ENCODE measurements around the gene RASAL2.

Gene RASAL2

GRCh38 chr1:178092878-178093493 lies 918 bp upstream of the RASAL2 start:
- Histone ChIP-seq H2AFZ (ENCODE audit: low read length) (no peak overlapping the region), H3K9ac (ENCODE audit: low read depth, low read length, poor library complexity, severe bottlenecking) (no peak overlapping the region), H4K20me1 (ENCODE audit: insufficient read depth, low read length, poor library complexity, severe bottlenecking) (no peaks in the 10 kb centered on the region), H3K9me2 (replicated peaks; ENCODE audit: low read depth, low read length) (no peaks in the 10 kb centered on the region), H3K36me3 (ENCODE audit: insufficient read depth, low read length) (no peaks in the 10 kb centered on the region), H3K4me1 (ENCODE audit: insufficient read depth, low read length, poor library complexity, severe bottlenecking) (no peaks in the 10 kb centered on the region), H3K79me2 (ENCODE audit: insufficient read depth, low read length) (no peaks in the 10 kb centered on the region), H3K4me3 (ENCODE audit: low read length, poor library complexity, severe bottlenecking) (no peak overlapping the region), H3K9me3 (ENCODE audit: insufficient read depth, low read depth, low read length) (no peaks in the 10 kb centered on the region), H3F3A (ENCODE audit: low read depth) (no peaks in the 10 kb centered on the region), H3K4me2 (ENCODE audit: low read depth, low read length, poor library complexity, severe bottlenecking) (no peak overlapping the region), H3K27me3 (ENCODE audit: insufficient read depth, low read length, poor library complexity, severe bottlenecking) (no peaks in the 10 kb centered on the region)
- TF ChIP-seq CTCF (conservative IDR thresholded peaks at IDR 0.05; ENCODE audit: low read length) (no peak), EZH2phosphoT487 (IDR thresholded peaks at IDR 0.05; ENCODE audit: borderline replicate concordance) (no peak)

DNA sequence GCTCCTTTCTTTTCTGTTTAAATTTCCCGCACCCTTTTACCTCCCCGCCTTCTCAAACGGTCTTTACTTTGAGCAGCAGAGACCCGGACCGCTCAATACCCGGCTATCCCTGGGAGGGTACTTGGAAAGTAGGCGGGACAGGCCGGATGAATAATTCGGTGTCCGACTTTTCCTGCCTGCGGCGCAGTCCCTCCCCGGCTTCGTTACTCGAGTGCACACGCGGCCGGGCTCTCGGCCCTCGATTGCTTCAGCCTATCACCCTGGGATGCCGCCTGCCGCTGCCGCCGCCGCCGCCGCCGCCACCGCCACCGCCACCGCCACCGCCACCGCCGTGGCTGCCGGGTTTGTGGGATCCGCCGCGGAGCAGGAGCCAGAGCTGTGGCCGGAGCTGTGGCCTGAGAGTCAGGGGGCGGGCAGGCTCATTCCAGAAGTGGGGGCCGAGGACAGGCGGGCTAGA lies 382 bp upstream of the RASAL2 start:
- no peaks in the 10 kb centered on the region for H3K4me1 ChIP-seq (ENCODE audit: insufficient read depth, low read length, poor library complexity, severe bottlenecking)
- no peaks in the 10 kb centered on the region for H3K9me2 ChIP-seq (replicated peaks; ENCODE audit: low read depth, low read length)
- no peaks in the 10 kb centered on the region for H4K20me1 ChIP-seq (ENCODE audit: insufficient read depth, low read length, poor library complexity, severe bottlenecking)
- H3K4me2 ChIP-seq (ENCODE audit: low read depth, low read length, poor library complexity, severe bottlenecking): no peak overlapping the region
- H3K79me2 ChIP-seq (ENCODE audit: insufficient read depth, low read length): no peaks in the 10 kb centered on the region
- no peak overlapping the region for H3K4me3 ChIP-seq (ENCODE audit: low read length, poor library complexity, severe bottlenecking)
- H2AFZ ChIP-seq (ENCODE audit: low read length): no peak overlapping the region
- no peak for TF ChIP-seq CTCF (conservative IDR thresholded peaks at IDR 0.05; ENCODE audit: low read length)
- TF ChIP-seq EZH2phosphoT487 (IDR thresholded peaks at IDR 0.05; ENCODE audit: borderline replicate concordance): no peak
- no peaks in the 10 kb centered on the region for H3F3A ChIP-seq (ENCODE audit: low read depth)
- H3K36me3 ChIP-seq (ENCODE audit: insufficient read depth, low read length): no peaks in the 10 kb centered on the region
- H3K9me3 ChIP-seq (ENCODE audit: insufficient read depth, low read depth, low read length): no peaks in the 10 kb centered on the region
- H3K9ac ChIP-seq (ENCODE audit: low read depth, low read length, poor library complexity, severe bottlenecking): no peak overlapping the region
- no peaks in the 10 kb centered on the region for H3K27me3 ChIP-seq (ENCODE audit: insufficient read depth, low read length, poor library complexity, severe bottlenecking)

- Histone ChIP-seq H3K9me3 (ENCODE audit: insufficient read depth, low read depth, low read length) (no peaks in the 10 kb centered on the region), H3F3A (ENCODE audit: low read depth) (no peaks in the 10 kb centered on the region), H3K9me2 (replicated peaks; ENCODE audit: low read depth, low read length) (no peaks in the 10 kb centered on the region), H3K36me3 (ENCODE audit: insufficient read depth, low read length) (no peaks in the 10 kb centered on the region), H3K79me2 (ENCODE audit: insufficient read depth, low read length) (no peaks in the 10 kb centered on the region), H3K4me3 (ENCODE audit: low read length, poor library complexity, severe bottlenecking) (no peak overlapping the region), H3K9ac (ENCODE audit: low read depth, low read length, poor library complexity, severe bottlenecking) (no peak overlapping the region), H3K4me2 (ENCODE audit: low read depth, low read length, poor library complexity, severe bottlenecking) (no peak overlapping the region), H4K20me1 (ENCODE audit: insufficient read depth, low read length, poor library complexity, severe bottlenecking) (no peaks in the 10 kb centered on the region), H2AFZ (ENCODE audit: low read length) (no peak overlapping the region), H3K27me3 (ENCODE audit: insufficient read depth, low read length, poor library complexity, severe bottlenecking) (no peaks in the 10 kb centered on the region), H3K4me1 (ENCODE audit: insufficient read depth, low read length, poor library complexity, severe bottlenecking) (no peaks in the 10 kb centered on the region)
- TF ChIP-seq EZH2phosphoT487 (IDR thresholded peaks at IDR 0.05; ENCODE audit: borderline replicate concordance) (no peak), CTCF (conservative IDR thresholded peaks at IDR 0.05; ENCODE audit: low read length) (no peak)
These were observed 1.1 kb downstream of the RASAL2 start for GRCh38 chr1:178094739-178095645.

All from Loucy (cell line).